HepG2 (cell line): ENCODE measurements around the gene SPRED2. TPM values are rescaled to one million over a fixed set of nuclear protein-coding genes. Genes with fewer than 3 reads are reported as not detected.

Experiments used
- FOXA1 ChIP-seq, 2 experiments: fragments of 450-650 bp in 1 of 2; sonication (generic) in 1 of 2; formaldehyde crosslinking in 1 of 2; IDR thresholded peaks; 2 replicates each; pipeline versions ENCODE4 v1.4.0 to v1.6.1; 2016 to 2020; ENCODE audit warnings: missing genetic modification reagents in 1 of 2
- GTF3A ChIP-seq: sonication (generic); formaldehyde crosslinking; conservative IDR thresholded peaks from 2 replicates; pipeline ENCODE4 v1.4.0; 2020; ENCODE audit warnings: mild to moderate bottlenecking, missing genetic modification reagents
- HOXA3 ChIP-seq: sonication (generic); formaldehyde crosslinking; IDR thresholded peaks from 2 replicates; pipeline ENCODE4 v1.5.0; 2020; ENCODE audit warnings: missing genetic modification reagents
- IRF2 ChIP-seq: IDR thresholded peaks from 2 replicates; pipeline ENCODE4 v1.6.1; 2018; ENCODE audit warnings: missing genetic modification reagents, missing compliant biosample characterization
- KDM5B ChIP-seq: sonication (generic); formaldehyde crosslinking; IDR thresholded peaks from 2 replicates; pipeline ENCODE4 v1.4.0; 2020; ENCODE audit warnings: missing genetic modification reagents, mild to moderate bottlenecking, borderline replicate concordance
- KLF15 ChIP-seq: sonication (generic); formaldehyde crosslinking; IDR thresholded peaks from 2 replicates; pipeline ENCODE4 v1.8.1; 2023; ENCODE audit warnings: borderline replicate concordance, mild to moderate bottlenecking, inconsistent platforms, missing genetic modification reagents, mixed read lengths
- NR2F2 ChIP-seq: IDR thresholded peaks from 2 replicates; pipeline ENCODE4 v1.6.1; 2012; ENCODE audit warnings: low read depth, inconsistent platforms, borderline replicate concordance
- ZBTB34 ChIP-seq: sonication (generic); formaldehyde crosslinking; IDR thresholded peaks from 2 replicates; pipeline ENCODE4 v1.8.0; 2022; ENCODE audit warnings: mild to moderate bottlenecking, missing genetic modification reagents
- ZBTB49 ChIP-seq: sonication (generic); formaldehyde crosslinking; IDR thresholded peaks from 2 replicates; pipeline ENCODE4 v1.4.0; 2020; ENCODE audit warnings: missing genetic modification reagents, borderline replicate concordance
- ZMAT5 ChIP-seq: sonication (generic); formaldehyde crosslinking; IDR thresholded peaks from 2 replicates; pipeline ENCODE4 v1.5.0; 2020; ENCODE audit warnings: mild to moderate bottlenecking, low read depth, missing genetic modification reagents, borderline replicate concordance
- ZNF562 ChIP-seq: sonication (generic); formaldehyde crosslinking; IDR thresholded peaks from 2 replicates; pipeline ENCODE4 v1.8.0; 2022; ENCODE audit warnings: missing genetic modification reagents, borderline replicate concordance
- ZNF782 ChIP-seq: sonication (generic); formaldehyde crosslinking; IDR thresholded peaks from 2 replicates; pipeline ENCODE4 v1.4.0; 2020; ENCODE audit warnings: missing genetic modification reagents, mild to moderate bottlenecking, borderline replicate concordance
- ZNF788 ChIP-seq: sonication (generic); formaldehyde crosslinking; IDR thresholded peaks from 2 replicates; pipeline ENCODE4 v1.5.0; 2020; ENCODE audit warnings: mild to moderate bottlenecking, missing genetic modification reagents, borderline replicate concordance
- polyA plus RNA-seq, 8 experiments: library from polyadenylated mRNA; depleted of rRNA in 3 of 8; stranded (reverse) in 7 of 8; unstranded in 1 of 8; fragments of >200 nt; fragmentation: Illumina TruSeq in 4 of 8; extraction: Trizol in 4 of 8; gene quantifications; 2 replicates each; pipeline versions ENCODE4 v1.2.1 to v1.2.3, GENCODE V29; 2011 to 2016; ENCODE audit warnings: low read depth in 4 of 8, missing spikeins in 1 of 8, mixed read lengths in 1 of 8; ENCODE audit not compliant: insufficient read depth in 1 of 8
- total RNA-seq, 5 experiments: library from RNA; depleted of rRNA; stranded (reverse); fragments of >200 nt; fragmentation: Illumina TruSeq; extraction: Trizol; gene quantifications; 2 replicates each; pipeline ENCODE4 v1.2.3, GENCODE V29; 2016; ENCODE audit warnings: low read depth in 1 of 5
- TF ChIP-seq, protein P1 (sequence below): sonication (generic); formaldehyde crosslinking; IDR thresholded peaks from 2 replicates; pipeline ENCODE4 v1.4.0; 2020; ENCODE audit warnings: missing genetic modification reagents, mild to moderate bottlenecking, borderline replicate concordance
- TF ChIP-seq, protein P2 (sequence below): sonication (generic); formaldehyde crosslinking; conservative IDR thresholded peaks from 2 replicates; pipeline ENCODE4 v1.4.0; 2020; ENCODE audit warnings: mild to moderate bottlenecking, missing genetic modification reagents, moderate library complexity

Gene SPRED2
- total and polyA plus RNA-seq, 2 of the 13 experiments (the other 11 are each of a cell fraction or from before 2014, with no cell fraction given), result 13.0 to 37.0 TPM

GRCh38 chr2:65432227-65433190, at the start of gene SPRED2 (continued):
- peak; percentile 69 for TF ChIP-seq NR2F2
- peak; percentile 96 for TF ChIP-seq IRF2
- no peak for TF ChIP-seq FOXA1 (IDR thresholded peaks at IDR 0.05)
- TF ChIP-seq FOXA1 (CRISPR knock-in tag; IDR thresholded peaks at IDR 0.05), result peak; percentile 80
- TF ChIP-seq ZBTB34, result 0 out of 2 replicates have a peak, but pooled peaks have one; percentile 46
- no peak for TF ChIP-seq KLF15
- TF ChIP-seq ZNF788 (CRISPR knock-in tag), result peak; percentile 70; the same call in 1 of the 2 replicates
- peak; percentile 79; the same call in 1 of the 2 replicates for TF ChIP-seq ZNF782 (CRISPR knock-in tag)
- TF ChIP-seq, protein P1, sequence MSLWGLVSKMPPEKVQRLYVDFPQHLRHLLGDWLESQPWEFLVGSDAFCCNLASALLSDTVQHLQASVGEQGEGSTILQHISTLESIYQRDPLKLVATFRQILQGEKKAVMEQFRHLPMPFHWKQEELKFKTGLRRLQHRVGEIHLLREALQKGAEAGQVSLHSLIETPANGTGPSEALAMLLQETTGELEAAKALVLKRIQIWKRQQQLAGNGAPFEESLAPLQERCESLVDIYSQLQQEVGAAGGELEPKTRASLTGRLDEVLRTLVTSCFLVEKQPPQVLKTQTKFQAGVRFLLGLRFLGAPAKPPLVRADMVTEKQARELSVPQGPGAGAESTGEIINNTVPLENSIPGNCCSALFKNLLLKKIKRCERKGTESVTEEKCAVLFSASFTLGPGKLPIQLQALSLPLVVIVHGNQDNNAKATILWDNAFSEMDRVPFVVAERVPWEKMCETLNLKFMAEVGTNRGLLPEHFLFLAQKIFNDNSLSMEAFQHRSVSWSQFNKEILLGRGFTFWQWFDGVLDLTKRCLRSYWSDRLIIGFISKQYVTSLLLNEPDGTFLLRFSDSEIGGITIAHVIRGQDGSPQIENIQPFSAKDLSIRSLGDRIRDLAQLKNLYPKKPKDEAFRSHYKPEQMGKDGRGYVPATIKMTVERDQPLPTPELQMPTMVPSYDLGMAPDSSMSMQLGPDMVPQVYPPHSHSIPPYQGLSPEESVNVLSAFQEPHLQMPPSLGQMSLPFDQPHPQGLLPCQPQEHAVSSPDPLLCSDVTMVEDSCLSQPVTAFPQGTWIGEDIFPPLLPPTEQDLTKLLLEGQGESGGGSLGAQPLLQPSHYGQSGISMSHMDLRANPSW (CRISPR knock-in tag), result 0 out of 2 replicates have a peak, but pooled peaks have one; percentile 84
- no peak for TF ChIP-seq ZMAT5
- TF ChIP-seq ZBTB49 (CRISPR knock-in tag), result peak; percentile 85
- TF ChIP-seq HOXA3 (CRISPR knock-in tag), result peak; percentile 90
- no peak; the same call in 1 of the 2 replicates for TF ChIP-seq KDM5B
- TF ChIP-seq ZNF562 (CRISPR knock-in tag), result no peak
- TF ChIP-seq GTF3A (CRISPR knock-in tag), result peak; percentile 89; the same call in 1 of the 2 replicates
- TF ChIP-seq, protein P2, sequence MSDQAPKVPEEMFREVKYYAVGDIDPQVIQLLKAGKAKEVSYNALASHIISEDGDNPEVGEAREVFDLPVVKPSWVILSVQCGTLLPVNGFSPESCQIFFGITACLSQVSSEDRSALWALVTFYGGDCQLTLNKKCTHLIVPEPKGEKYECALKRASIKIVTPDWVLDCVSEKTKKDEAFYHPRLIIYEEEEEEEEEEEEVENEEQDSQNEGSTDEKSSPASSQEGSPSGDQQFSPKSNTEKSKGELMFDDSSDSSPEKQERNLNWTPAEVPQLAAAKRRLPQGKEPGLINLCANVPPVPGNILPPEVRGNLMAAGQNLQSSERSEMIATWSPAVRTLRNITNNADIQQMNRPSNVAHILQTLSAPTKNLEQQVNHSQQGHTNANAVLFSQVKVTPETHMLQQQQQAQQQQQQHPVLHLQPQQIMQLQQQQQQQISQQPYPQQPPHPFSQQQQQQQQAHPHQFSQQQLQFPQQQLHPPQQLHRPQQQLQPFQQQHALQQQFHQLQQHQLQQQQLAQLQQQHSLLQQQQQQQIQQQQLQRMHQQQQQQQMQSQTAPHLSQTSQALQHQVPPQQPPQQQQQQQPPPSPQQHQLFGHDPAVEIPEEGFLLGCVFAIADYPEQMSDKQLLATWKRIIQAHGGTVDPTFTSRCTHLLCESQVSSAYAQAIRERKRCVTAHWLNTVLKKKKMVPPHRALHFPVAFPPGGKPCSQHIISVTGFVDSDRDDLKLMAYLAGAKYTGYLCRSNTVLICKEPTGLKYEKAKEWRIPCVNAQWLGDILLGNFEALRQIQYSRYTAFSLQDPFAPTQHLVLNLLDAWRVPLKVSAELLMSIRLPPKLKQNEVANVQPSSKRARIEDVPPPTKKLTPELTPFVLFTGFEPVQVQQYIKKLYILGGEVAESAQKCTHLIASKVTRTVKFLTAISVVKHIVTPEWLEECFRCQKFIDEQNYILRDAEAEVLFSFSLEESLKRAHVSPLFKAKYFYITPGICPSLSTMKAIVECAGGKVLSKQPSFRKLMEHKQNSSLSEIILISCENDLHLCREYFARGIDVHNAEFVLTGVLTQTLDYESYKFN (CRISPR knock-in tag), result peak; percentile 82
